NCI-H187 treated with DMSO at 0.1 percent for 48 hours (cell line): ENCODE data around the gene TMEM51.

Experiments
- DNase-seq: peaks from one replicate; lab custom pipeline; 2025; lab: John Stamatoyannopoulos, UW

Gene TMEM51

DNA sequence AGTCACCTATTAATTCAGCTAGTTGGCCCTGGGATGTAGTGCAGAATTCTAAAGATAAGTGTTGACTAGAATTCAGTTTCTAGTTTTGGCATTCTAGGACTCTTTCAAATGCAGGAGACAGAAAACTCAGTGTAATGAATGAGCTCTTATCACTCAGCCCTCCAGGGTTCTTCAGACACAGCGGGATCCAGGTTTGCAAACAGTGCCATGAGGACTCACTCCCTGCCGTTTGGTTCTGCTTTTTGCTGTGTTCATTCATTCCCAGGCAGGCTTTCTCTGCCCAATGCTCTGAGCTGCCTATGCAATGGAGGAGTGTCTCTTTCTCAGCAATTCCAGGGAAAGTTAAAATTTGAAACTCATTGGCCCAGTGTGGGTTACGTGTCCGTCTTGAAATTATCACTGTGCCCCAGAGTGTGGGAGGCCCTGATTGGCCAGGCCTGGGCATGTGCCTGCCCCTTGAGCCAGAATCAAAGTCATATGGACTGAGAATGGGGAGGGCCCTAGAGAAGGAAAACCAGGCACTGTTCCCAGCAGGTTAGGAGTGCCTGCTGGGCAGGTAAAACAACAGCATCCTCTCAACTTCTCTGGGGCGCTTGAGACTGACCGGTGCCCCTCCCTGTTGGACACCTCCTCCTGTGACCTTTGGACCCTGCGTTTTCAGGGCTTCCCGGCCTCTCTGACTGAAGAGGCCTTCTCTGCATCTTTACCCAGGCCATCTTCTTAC is 43.4 kb downstream of the TMEM51 start:
- no peak for DNase-seq

DNA sequence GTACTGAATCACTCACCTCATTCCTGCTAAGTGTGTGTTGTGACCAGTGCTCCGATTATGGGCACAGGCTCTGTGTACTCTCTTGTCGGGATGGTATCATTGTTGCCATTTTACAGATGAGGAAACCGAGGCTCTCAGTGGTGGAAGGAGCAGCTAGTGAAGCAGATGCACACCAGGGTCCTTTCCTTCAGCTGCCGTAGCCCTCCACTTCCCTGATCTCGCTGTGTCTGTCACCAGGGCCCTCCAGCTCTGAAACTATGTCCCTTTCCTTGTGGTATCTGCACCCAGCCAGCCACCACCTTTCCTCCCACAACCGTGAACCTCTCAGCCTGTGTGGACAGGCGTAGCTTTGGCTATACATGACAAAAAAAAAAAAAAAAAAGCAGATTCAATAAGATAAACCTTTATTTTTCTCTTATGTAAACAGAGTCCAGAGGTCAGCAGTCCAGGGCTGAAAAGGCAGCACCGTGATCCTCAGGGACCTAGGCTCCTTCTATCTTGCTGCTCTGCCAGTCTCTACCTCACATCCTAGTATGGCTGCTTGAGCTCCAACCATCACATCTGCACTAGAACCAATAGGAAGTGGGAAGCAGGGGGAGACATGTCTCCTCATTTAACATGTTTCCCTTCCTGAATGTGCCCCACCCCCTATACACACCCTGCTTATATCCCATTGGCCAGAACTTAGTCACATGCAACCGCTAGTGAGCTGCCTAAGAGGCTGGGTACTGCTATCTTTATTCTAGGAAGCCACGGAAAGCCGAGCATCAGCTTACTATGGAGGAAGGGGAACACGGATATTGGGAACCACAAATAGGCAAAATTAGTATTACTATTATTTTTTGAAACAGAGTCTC is 44.3 kb downstream of the TMEM51 start:
- no peak for DNase-seq

DNA sequence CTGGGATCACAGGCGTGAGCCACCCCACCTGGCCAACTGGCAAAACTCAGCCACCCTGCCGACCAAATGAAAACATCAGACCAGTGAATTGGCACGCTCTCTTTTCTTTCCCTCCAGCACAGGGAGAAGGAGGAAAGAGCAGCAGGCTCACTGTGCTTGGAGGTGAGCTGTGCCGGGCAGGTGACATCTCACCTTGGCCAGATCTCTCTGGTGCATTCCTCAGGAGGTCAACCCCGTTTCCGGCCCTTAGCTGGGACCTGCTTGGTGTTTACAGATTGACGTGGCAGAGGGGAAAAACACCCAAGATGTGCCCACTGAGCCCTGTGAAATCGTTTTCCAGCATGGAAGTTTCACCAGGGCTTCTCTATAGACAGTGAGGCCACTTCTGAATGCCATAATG is 45.1 kb downstream of the TMEM51 start:
- no peak for DNase-seq

DNA sequence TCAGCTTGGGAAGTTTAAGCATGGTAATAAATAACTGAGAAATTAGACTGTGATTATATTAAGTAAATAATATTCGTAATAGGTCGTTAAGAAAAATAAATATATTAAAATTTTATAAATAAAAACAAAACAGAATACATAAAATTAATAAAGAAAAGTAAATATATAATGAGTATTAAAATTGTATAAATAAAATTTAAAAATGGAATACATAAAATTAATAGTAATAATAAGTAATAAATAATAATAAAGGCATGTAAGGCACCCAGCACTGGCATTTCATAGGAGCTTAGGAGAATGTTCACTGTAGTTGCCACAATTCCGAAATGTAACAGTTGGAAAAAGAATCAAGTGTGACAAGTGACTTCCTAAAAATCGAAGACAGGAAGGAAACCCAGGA is 47.7 kb downstream of the TMEM51 start:
- no peak for DNase-seq

DNA sequence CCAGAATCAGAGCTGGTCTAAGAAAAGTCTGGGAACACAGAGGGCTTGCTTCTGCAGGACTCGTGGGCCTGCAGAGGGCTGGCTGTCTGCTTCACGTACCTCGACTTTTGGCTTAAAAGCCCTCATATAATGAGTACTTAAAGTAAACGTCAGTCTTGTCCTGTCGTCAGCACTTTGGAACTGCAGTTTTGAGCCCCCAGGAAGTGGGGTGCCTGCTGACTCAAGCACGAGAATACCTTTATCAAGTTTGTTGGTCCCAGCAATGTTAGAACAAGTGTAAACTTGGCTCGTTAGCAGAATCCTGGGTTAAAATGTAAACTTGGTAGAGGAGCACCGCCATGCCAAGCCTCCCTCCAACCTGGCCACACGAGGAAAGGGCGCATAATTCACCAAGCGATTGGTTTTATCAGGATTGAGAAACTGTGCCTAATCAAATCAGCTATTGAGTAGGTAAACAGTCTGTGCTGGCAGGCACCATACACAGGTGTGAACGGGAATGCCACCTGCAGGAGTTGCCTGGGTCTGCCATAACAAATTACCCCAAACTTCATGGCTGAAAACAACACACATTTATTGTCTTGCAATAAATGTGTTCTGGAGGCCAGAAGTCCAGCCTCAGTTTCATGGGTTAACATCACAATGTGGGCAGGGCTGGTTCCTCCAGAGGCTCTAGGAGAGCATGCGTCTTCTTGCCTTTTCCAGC is 48.5 kb downstream of the TMEM51 start:
- DNase-seq: no peak

DNA sequence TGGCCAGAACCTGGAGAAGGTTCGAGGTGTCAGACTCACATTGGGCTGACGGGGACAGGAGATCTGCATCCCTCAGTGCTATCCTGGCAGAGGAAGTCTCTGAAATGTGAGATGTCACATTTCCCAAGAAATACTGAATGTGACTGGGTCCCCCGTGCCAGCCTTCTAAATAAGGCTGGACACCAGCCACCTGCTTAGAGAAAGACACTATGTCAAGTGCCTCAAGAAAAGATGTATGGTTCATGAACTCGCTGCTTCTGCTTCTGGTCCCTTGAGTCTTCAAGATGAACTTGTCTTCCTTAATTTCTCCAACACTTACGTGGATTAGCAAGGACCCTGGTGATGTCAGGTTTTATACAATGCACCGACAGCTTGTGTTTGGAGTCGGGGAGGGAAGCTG is 51.4 kb downstream of the TMEM51 start:
- DNase-seq: no peak

DNA sequence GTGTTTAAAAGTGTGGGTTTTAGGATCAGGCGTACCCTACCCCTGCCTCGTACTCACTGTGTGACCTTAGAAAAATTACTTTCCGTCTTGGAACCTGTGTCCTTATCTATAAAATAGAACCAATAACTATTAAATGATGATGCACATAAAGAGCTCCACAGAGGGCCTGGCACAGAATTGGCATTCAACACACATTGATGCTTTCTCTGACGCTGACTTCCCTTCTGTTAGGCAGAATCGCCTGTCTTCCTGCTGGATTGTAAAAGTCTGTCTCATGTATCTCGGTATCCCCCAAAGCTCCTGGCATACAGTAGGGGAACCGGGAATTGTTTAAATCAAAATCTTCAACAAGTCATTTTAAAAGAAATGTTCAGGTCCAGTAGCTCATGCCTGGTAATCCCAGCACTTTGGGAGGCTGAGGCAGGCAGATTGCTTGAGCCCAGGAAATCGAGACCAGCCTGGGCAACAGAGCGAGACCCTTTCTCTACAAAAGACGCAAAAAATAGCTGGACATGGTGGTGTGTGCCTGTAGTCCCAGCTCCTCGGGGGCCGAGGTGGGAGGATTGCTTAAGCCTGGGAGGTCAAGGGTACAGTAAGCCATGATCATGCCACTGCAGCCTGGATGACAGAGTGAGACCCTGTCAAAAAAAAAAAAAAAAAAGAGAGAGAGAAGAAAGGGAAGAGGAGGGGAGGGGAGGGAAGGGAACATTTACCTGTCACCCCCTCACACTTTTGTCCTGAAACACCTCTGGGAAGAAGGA is 52.2 kb downstream of the TMEM51 start:
- DNase-seq: no peak

DNA sequence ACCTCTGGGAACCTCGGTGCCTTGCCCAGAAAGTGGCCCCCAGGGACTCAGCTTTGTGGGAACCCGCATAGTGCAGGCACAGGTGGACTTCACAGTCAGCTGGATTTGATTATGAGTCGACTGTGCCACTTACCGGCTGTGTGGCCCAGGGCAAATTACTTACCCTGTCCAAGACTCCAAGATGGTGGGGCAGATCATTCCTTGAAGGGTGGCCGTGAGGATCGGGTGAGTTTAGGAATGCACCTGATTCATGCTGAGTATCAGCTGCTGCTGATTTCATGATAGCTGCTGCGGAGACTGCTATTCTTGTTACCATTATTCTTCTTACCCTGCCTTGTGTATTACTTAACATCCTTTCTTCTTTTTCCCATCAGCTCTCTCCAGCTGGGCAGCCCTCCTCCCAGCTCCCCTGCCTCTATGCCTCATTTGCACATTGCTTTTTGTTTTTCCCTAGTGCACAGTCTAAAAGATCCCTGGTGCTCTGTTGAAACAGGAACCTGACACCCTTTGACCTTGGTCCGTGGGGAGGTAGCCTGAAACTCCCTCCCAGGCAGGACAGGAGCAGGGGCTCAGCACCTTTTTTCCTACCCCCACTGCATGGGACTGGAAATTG is 53.0 kb downstream of the TMEM51 start:
- DNase-seq: no peak

DNA sequence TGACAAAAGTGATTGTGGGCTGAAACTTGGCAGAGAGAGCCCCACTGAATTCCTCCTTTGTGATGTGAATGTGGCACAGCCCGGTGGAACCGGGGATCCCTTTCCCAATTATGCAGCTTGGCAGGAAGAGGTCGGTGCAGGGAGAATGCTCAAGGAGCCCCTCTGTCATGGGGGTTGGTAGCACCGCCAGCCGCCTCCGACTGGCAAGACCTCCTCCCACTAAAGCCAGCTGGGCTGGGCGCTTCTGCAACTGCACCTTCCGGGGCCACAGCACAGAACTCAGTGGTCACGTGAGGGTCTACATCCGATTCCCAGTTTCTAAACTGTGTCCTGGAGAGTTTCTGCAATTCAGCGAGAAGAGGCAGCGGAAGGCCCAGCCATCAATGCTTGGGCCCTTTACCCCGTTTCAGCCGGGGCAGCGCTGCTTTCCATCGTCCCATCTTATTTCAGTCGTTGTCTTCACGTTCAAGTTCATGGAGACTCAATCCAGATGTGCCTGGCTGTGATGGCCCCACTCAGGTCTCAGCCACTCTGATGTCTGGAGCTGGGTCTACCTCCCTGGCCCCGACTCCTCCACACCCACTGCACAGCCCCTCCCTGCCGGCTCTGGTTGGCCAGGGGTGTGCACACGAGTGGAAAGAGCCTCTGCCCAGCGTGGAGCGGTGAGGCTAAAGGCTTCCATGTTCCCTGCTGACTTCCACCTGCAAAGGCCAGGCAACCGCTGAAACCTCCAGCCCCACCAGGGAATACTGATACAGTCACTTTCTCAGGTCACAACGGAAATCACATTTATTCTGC is 53.7 kb downstream of the TMEM51 start:
- no peak for DNase-seq

DNA sequence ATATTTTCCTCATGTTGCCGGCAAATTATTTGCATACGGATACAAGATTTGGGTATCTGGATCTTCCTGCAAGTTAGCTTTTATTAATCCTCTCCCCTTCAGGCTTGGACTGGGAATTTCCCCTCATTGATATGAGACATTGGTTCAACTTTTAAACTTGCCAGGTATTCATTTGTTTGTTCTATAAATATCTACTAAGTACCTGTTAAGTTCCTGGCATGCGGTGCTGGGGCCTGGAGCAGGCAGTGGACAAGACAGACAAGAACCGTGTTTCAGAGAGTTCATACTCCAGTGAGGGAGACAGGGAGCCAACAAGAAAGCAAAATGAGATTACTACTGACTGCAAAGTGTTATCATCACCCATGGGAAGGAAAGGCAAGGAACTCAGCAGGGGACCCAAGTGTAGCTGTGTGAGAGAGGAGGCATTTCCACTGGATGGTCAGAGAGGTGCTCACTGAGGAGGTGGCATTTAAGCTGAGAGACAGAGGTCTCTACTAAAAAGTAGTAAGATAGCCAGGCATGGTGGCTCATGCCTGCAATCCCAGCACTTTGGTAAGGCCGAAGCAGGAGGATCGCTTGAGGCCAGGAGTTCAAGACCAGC is 54.4 kb downstream of the TMEM51 start:
- DNase-seq: no peak

DNA sequence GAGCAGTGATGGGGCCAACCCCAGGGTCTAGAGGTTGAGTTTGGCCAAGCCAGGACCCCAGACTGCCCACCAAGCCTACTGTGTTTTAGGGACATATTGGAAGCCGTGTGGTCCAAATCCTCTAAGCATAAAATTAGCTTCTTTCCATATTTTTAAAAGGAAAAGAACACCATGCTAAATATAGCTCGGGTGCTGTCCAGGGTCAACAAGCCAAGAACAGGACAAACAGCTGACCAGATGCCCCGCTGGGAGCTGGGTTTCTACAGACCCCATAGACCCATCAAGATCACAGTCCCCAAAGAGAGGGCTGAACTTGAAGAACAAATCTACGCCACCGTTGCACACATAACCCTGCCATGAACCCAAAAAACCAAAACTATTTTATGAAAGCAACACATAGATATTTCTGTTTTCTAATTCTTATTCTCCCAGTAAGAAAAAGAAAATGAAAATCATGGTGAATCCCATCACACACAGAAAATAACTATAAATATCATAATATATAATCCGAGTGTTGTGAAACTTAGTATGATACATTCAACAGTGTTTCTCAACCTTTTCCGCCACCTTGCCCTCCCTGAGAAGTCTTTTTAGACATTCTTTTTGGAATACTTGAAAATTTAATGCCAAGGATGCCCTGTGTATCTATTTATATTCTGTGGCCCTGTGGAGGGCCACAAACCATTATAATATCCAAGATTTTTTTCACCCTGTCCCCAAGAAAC is 57.3 kb downstream of the TMEM51 start:
- DNase-seq: no peak

DNA sequence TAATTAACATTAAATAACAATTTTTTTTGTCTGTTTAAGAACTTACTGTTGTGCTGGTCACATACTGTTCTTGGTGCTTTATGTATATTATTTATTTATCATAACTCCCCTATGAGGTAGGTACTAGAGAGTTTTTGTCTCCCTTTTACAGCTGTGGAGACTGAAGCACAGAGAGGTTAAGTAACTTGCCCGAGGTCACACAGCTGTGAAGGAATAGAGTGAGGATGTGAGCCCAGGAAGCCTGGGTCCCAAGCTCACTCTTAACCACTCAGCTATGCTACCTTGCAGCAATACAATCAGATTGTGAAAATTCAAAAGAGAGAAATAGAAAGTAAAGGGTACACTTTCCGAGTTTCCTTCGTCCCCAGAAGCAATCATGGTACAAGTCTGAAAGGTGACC is 57.9 kb downstream of the TMEM51 start:
- DNase-seq: no peak

DNA sequence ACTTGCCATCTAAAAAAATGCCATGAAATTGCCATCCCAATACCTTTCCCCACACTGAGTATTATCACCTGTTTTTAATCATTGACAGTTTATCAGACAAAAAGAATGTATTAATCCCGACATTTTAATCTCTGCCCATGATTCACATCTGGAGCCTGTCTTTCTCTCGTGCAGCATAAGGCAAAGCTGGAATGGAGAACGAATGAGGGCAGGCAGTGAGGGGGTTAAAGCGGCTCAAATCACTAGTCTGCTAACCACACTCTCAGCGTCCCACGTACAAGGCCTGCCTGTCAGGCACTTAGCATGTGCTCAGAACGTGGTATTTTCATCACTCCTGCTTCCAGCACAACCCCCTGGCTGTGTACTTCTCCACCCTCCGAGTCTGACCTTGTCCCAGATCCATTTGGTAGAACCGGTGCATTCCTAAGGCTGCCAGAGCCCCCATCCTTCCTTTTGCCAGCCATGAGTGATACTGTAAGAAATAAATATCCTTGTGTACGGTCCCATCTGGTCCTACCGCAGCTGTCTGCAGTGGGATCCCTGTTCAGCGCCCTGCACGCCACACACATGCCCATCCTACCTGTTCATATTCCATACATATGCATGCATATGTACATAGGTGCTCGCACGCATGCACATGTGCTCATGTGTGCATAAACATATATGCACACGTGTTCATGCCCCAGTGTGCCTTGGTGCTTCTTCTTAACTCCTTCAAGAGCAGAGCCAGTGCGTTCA is 58.8 kb downstream of the TMEM51 start:
- no peak for DNase-seq

DNA sequence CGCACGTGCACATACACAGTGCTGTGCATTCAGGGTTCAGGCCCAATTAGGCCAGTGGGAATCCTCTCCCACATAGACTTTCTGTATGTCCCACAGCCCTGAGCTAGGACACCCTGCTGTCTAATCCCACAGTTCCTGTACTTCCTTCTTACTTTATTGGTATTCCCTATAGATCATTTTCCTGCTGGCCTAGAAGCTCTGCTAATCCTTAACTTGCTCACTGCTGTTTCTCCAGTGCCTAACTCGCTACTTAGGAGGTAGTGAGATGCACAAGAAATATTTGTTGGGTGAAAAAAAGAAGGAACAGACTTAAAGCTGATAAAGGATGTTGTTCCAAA is 59.4 kb downstream of the TMEM51 start:
- DNase-seq: no peak

DNA sequence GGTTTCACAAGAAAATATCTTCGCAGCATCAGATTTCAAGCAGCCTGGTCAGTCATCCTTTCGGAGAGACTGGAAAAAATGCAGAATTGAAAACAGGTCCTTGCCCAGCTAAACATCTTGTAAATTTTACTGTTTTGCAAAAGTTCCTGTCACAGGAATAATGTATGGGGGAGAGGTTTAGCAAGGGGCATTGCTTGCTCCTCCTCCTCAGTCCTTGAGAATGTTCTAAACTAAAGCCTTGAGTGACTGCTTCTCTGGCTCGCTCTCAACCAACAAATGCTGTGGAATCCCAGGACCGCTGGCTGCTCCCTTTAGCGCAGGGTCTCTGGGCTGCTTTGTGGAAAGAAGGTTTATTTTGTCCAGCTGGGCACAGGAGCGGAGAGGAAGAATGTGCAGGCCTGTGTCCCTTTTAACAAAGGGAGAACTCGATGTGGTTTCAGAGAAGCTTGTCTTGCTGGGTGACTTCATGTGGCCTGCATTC is 59.8 kb downstream of the TMEM51 start:
- DNase-seq: no peak

DNA sequence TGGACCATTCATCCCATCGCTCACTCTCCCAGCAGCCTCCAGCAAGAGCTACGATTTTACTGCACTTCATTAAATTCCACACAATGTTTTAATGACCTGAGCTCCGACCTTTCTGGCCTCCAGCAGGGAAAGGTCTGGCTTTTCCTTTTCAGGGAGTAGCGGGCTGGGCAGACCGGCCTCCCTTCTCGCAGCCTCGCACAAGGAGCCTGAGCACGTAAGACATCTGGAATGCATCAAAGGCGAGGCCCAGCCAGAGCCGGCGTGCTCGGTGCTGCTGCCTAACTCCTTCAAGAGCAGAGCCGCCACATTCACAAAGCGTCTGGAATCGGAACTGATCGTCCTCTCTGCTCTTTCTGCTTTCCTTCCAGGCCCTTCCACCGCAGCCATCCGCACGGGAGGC is 61.0 kb downstream of the TMEM51 start:
- no peak for DNase-seq

DNA sequence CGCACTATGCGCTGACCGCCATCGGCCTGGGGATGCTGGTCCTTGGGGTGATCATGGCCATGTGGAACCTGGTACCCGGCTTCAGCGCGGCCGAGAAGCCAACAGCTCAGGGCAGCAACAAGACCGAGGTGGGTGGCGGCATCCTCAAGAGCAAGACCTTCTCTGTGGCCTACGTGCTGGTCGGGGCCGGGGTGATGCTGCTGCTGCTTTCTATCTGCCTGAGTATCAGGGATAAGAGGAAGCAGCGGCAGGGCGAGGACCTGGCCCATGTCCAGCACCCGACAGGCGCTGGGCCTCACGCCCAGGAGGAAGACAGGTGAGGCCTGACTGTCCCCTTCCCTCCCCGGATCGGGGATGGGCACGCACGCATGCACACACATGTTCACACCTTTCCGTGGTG is 61.6 kb downstream of the TMEM51 start:
- DNase-seq: no peak

DNA sequence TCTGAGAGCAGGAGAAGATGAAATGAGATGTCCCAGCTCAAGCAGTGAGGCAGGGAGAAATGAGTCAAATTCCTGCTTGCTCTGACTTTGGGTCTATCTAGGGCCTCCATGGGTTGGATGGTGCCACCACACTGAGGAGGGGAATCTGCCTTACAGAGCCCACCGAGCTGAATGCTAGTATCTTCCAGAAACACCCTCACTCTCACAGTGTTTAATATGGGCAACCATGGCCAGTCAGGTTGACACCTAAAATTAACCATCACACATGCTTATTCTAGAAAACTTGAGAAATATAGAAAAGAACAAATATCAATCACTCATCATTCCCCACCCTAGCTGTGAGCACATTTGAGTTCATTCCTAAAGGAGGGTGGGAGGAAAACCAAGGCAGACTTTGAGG is 64.1 kb downstream of the TMEM51 start:
- DNase-seq: no peak
